Measurements from ENCODE around the gene UCK2. TPM values are rescaled to one million over a fixed set of nuclear protein-coding genes. Genes with fewer than 3 reads are reported as not detected.

Gene UCK2
- total and polyA plus RNA-seq, 12 donors, result 6.7 to 36.4 (median 11.3) TPM

GRCh38 chr1:165863346-165863745 lies 35.9 kb downstream of the UCK2 start:
- Histone ChIP-seq H3K4me3 (no peak overlapping the region), H3K27me3 (no peaks in the 10 kb centered on the region), H3K36me3 (no peaks in the 10 kb centered on the region), H3K4me1 (peaks cover 0 to 29% (median 17%) of the 10 kb centered on the region in 9 donors), H3K9me3 (no peaks in the 10 kb centered on the region), H3K27ac (no peak overlapping the region)
- intact Hi-C loops (cut with DNase I), result no loop called here
- ATAC-seq (no peak), DNase-seq (no peak)
- TF ChIP-seq, protein P1, sequence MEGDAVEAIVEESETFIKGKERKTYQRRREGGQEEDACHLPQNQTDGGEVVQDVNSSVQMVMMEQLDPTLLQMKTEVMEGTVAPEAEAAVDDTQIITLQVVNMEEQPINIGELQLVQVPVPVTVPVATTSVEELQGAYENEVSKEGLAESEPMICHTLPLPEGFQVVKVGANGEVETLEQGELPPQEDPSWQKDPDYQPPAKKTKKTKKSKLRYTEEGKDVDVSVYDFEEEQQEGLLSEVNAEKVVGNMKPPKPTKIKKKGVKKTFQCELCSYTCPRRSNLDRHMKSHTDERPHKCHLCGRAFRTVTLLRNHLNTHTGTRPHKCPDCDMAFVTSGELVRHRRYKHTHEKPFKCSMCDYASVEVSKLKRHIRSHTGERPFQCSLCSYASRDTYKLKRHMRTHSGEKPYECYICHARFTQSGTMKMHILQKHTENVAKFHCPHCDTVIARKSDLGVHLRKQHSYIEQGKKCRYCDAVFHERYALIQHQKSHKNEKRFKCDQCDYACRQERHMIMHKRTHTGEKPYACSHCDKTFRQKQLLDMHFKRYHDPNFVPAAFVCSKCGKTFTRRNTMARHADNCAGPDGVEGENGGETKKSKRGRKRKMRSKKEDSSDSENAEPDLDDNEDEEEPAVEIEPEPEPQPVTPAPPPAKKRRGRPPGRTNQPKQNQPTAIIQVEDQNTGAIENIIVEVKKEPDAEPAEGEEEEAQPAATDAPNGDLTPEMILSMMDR (IDR thresholded peaks at IDR 0.05), result no peak
- 71 to 79% methylated on average over 2 of the region's 2 CpGs for WGBS, 2 donors

GRCh38 chr1:165865633-165866340 lies 38.4 kb downstream of the UCK2 start:
- peaks cover 0 to 16% (median 10%) of the 10 kb centered on the region in 9 donors for H3K4me1 ChIP-seq
- H3K36me3 ChIP-seq, result no peaks in the 10 kb centered on the region
- TF ChIP-seq, protein P1 (IDR thresholded peaks at IDR 0.05), result no peak
- no peak overlapping the region for H3K27ac ChIP-seq
- DNase-seq, result no peak
- no peak for ATAC-seq
- no peak overlapping the region for H3K4me3 ChIP-seq
- H3K9me3 ChIP-seq, result no peaks in the 10 kb centered on the region
- 92 to 95% methylated on average over 12 of the region's 12 CpGs for WGBS, 2 donors
- intact Hi-C loops (cut with DNase I), result no loop called here
- no peaks in the 10 kb centered on the region for H3K27me3 ChIP-seq

DNA sequence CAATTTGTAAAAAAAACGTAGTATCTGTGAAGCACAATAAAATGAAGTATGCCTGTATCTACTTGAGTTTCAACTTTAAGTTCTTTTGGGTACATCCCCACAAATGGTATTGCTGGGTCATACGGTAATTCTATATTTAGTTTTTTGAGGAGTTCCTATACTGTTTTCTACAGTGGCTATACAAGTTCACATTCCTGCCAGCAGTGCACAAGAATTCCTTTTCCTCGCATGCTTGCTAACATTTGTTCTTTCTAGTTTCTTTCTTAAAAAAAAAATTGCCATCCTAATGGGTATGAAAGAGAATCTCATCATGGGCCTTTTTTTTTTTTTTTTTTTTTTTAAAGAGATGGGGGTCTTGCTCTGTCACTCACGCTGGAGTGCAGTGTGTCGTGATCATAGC lies 41.9 kb downstream of the UCK2 start:
- DNase-seq, result no peak
- WGBS, 2 donors, result 82 to 95% methylated on average over 5 of the region's 5 CpGs
- intact Hi-C loops (cut with DNase I), result no loop called here

GRCh38 chr1:165871311-165872067 lies 44.1 kb downstream of the UCK2 start:
- WGBS, 2 donors, result 47 to 58% methylated on average over 4 of the region's 4 CpGs
- intact Hi-C loops (cut with DNase I), result no loop called here
- ATAC-seq, result peak in 6 of 8 donors; percentile 52 to 77 (median 72)

More for the DNA sequence above, 41.9 kb downstream of the UCK2 start:
- peaks cover 0 to 17% (median 0%) of the 10 kb centered on the region in 9 donors for H3K4me1 ChIP-seq
- no peaks in the 10 kb centered on the region for H3K9me3 ChIP-seq
- H3K4me3 ChIP-seq, result no peak overlapping the region
- no peaks in the 10 kb centered on the region for H3K36me3 ChIP-seq
- H3K27me3 ChIP-seq, result no peaks in the 10 kb centered on the region
- no peak overlapping the region for H3K27ac ChIP-seq
- ATAC-seq, result no peak
- TF ChIP-seq, protein P1 (IDR thresholded peaks at IDR 0.05), result no peak

More at GRCh38 chr1:165871311-165872067, 44.1 kb downstream of the UCK2 start:
- H3K9me3 ChIP-seq, result no peaks in the 10 kb centered on the region
- no peaks in the 10 kb centered on the region for H3K36me3 ChIP-seq
- H3K4me3 ChIP-seq, result no peak overlapping the region
- H3K27ac ChIP-seq, result peak overlapping the region in 1 of 10 donors; percentile 17
- peak; percentile 27 to 55 for DNase-seq
- H3K4me1 ChIP-seq, result peaks cover 0 to 24% (median 0%) of the 10 kb centered on the region in 9 donors
- TF ChIP-seq, protein P1 (IDR thresholded peaks at IDR 0.05), result peak in 8 of 9 donors; percentile 14 to 67 (median 52)
- no peaks in the 10 kb centered on the region for H3K27me3 ChIP-seq

All from heart right ventricle (tissue), 16 donors.